Spleen (tissue), 11 donors: ENCODE measurements around the gene ACSF3. TPM values are rescaled to one million over a fixed set of nuclear protein-coding genes. Genes with fewer than 3 reads are reported as not detected.

Experiments used
- DNase-seq: peaks from one replicate; pipeline ENCODE4 v3.0.0-alpha.2; 2020
- H3K27ac ChIP-seq, 8 donors: fragments of 200-600 bp; sonication (generic) in 7 of 8; 1 replicate in 4 of 8; 2 replicates in 4 of 8; pipeline versions ENCODE4 v1.5.0 to v1.8.0; 2016 to 2021; ENCODE audit warnings: inconsistent platforms in 4 of 8, mild to moderate bottlenecking in 4 of 8, moderate library complexity in 1 of 8
- H3K27me3 ChIP-seq, 7 donors: fragments of 200-600 bp; sonication (generic) in 6 of 7; replicated peaks in 1 of 7; 1 replicate in 4 of 7; 2 replicates in 3 of 7; pipeline versions ENCODE4 v1.5.0 to v1.8.0; 2016 to 2021; ENCODE audit warnings: inconsistent platforms in 3 of 7, mild to moderate bottlenecking in 1 of 7
- H3K36me3 ChIP-seq, 6 donors: fragments of 200-600 bp; sonication (generic) in 5 of 6; 1 replicate in 4 of 6; 2 replicates in 2 of 6; pipeline versions ENCODE4 v1.5.0 to v1.8.0; 2016 to 2021; ENCODE audit warnings: inconsistent platforms in 2 of 6
- H3K4me1 ChIP-seq, 6 donors: fragments of 200-600 bp; sonication (generic) in 5 of 6; 1 replicate in 3 of 6; 2 replicates in 3 of 6; pipeline versions ENCODE4 v1.5.0 to v1.8.0; 2016 to 2021; ENCODE audit warnings: inconsistent platforms in 3 of 6
- H3K4me3 ChIP-seq, 8 donors: fragments of 200-600 bp; sonication (generic) in 7 of 8; 1 replicate in 4 of 8; 2 replicates in 4 of 8; pipeline versions ENCODE4 v1.5.0 to v1.8.0; 2016 to 2021; ENCODE audit warnings: inconsistent platforms in 4 of 8, mild to moderate bottlenecking in 4 of 8, moderate library complexity in 2 of 8
- H3K9me3 ChIP-seq, 8 donors: fragments of 200-600 bp; sonication (generic) in 7 of 8; 1 replicate in 4 of 8; 2 replicates in 4 of 8; pipeline versions ENCODE4 v1.5.0 to v1.8.0; 2016 to 2021; ENCODE audit warnings: inconsistent platforms in 4 of 8
- CTCF ChIP-seq, 11 experiments: fragments of 200-600 bp in 7 of 11; fragments of 450-650 bp in 4 of 11; sonication (generic) in 4 of 11; IDR thresholded peaks in 8 of 11; conservative IDR thresholded peaks in 3 of 11; 1 replicate in 7 of 11; 2 replicates in 4 of 11; pipeline versions ENCODE4 v1.4.0 to v1.8.0; 2016 to 2021; ENCODE audit warnings: antibody characterized with exemption in 11 of 11, inconsistent platforms in 4 of 11, mild to moderate bottlenecking in 1 of 11
- POLR2A ChIP-seq, 3 donors: fragments of 450-650 bp; IDR thresholded peaks; one replicate each; pipeline ENCODE4 v1.5.1; 2017; ENCODE audit warnings: antibody characterized with exemption in 3 of 3, mild to moderate bottlenecking in 1 of 3
- POLR2AphosphoS5 ChIP-seq, 3 donors: sonication (generic); formaldehyde crosslinking; IDR thresholded peaks; one replicate each; pipeline ENCODE4 v1.5.1; 2017; ENCODE audit warnings: antibody characterized with exemption in 3 of 3
- WGBS, 5 donors: extraction: QIAGEN DNeasy Blood & Tissue Kit in 3 of 5; methylation state at CpG; one replicate each; pipeline versions ENCODE4 v1.1.5 to v1.1.7; 2013 to 2018; 5-methylcytosine and 5-hydroxymethylcytosine counted together
- intact Hi-C: fragments of 100-400 bp; cut with DNase I; formaldehyde crosslinking; loops from one replicate; pipeline ENCODE4 v1.15.0; 2023; ENCODE audit warnings: low total_unique reads
- polyA plus RNA-seq, 3 donors: library from polyadenylated mRNA; stranded (reverse); fragments of 200-250 nt; gene quantifications; one replicate each; pipeline ENCODE4 v1.2.1, GENCODE V29; 2013
- total RNA-seq, 7 donors: library from RNA; depleted of rRNA in 3 of 7; stranded (reverse); fragments of >200 nt in 3 of 7; fragmentation: NEBNext Ultra II Directional in 4 of 7; extraction: Animal tissue kit (Norgen Biotek cat#: 25700) in 4 of 7; gene quantifications; one replicate each; pipeline versions ENCODE4 v1.1.0 to v1.2.1, GENCODE V29; 2016 to 2021
- donor health status: healthy with polysubstance abuse.
- donor health status: DM: no; HTN: no; CAD: no; lungs with moderate emphysema.
- donor health status: DM: no; HTN: no; CAD: no.
- donor health status: Bipolar disorder and iron deficiency.
- donor health status: healthy.
- donor health status: DM: no; HTN: no; CAD: no.
- donor health status: DM: yes; HTN: yes; CAD: no.

The ACSF3 gene
- total and polyA plus RNA-seq, 10 donors, result 35.4 to 68.1 (median 49.1) TPM

GRCh38 chr16:89053725-89054029 lies 40.0 kb upstream of the ACSF3 start:
- no peak for DNase-seq
- intact Hi-C loops, result no loop called here
- Histone ChIP-seq H3K4me3 (no peak overlapping the region), H3K27ac (no peak overlapping the region), H3K27me3 (peaks cover 0 to 90% (median 14%) of the 10 kb centered on the region in 7 donors), H3K9me3 (no peaks in the 10 kb centered on the region), H3K4me1 (peaks cover 0 to 27% (median 3%) of the 10 kb centered on the region in 6 donors), H3K36me3 (no peaks in the 10 kb centered on the region)
- TF ChIP-seq POLR2A (IDR thresholded peaks at IDR 0.05) (no peak), POLR2AphosphoS5 (IDR thresholded peaks at IDR 0.05) (no peak), CTCF (IDR thresholded peaks at IDR 0.05 in 8 of 11, conservative IDR thresholded peaks at IDR 0.05 in 3 of 11) (no peak)
- 82 to 91% (median 88%) methylated on average over 14 to 16 of the region's 16 CpGs for WGBS, 5 donors

- Histone ChIP-seq H3K27me3 (peaks cover 0 to 87% (median 14%) of the 10 kb centered on the region in 7 donors), H3K4me3 (no peak overlapping the region), H3K27ac (no peak overlapping the region), H3K4me1 (peaks cover 0 to 27% (median 3%) of the 10 kb centered on the region in 6 donors), H3K36me3 (no peaks in the 10 kb centered on the region), H3K9me3 (no peaks in the 10 kb centered on the region)
- no peak for DNase-seq
- no peak for TF ChIP-seq POLR2A (IDR thresholded peaks at IDR 0.05)
- no peak for TF ChIP-seq CTCF (IDR thresholded peaks at IDR 0.05 in 8 of 11, conservative IDR thresholded peaks at IDR 0.05 in 3 of 11)
- no peak for TF ChIP-seq POLR2AphosphoS5 (IDR thresholded peaks at IDR 0.05)
- WGBS, 5 donors, result 51 to 91% (median 82%) methylated on average over 3 to 15 of the region's 15 CpGs
- intact Hi-C loops, result no loop called here
These were observed 39.4 kb upstream of the ACSF3 start for GRCh38 chr16:89054261-89054661.

- no peak for DNase-seq
- H3K9me3 ChIP-seq, result no peaks in the 10 kb centered on the region
- no peak overlapping the region for H3K4me3 ChIP-seq
- WGBS, 5 donors, result 81 to 94% (median 89%) methylated on average over 10 to 11 of the region's 11 CpGs
- peaks cover 0 to 27% (median 3%) of the 10 kb centered on the region in 6 donors for H3K4me1 ChIP-seq
- TF ChIP-seq CTCF (IDR thresholded peaks at IDR 0.05 in 8 of 11, conservative IDR thresholded peaks at IDR 0.05 in 3 of 11), result no peak
- TF ChIP-seq POLR2A (IDR thresholded peaks at IDR 0.05), result no peak
- TF ChIP-seq POLR2AphosphoS5 (IDR thresholded peaks at IDR 0.05), result no peak
- H3K27ac ChIP-seq, result no peak overlapping the region
- intact Hi-C loops, result no loop called here
- peaks cover 0 to 82% (median 14%) of the 10 kb centered on the region in 7 donors for H3K27me3 ChIP-seq
- no peaks in the 10 kb centered on the region for H3K36me3 ChIP-seq
These were observed 38.9 kb upstream of the ACSF3 start for GRCh38 chr16:89054714-89055113.

GRCh38 chr16:89055313-89055712 lies 38.3 kb upstream of the ACSF3 start:
- DNase-seq, result no peak
- Histone ChIP-seq H3K36me3 (no peaks in the 10 kb centered on the region), H3K27me3 (peaks cover 0 to 76% (median 10%) of the 10 kb centered on the region in 7 donors), H3K27ac (no peak overlapping the region), H3K9me3 (no peaks in the 10 kb centered on the region), H3K4me3 (no peak overlapping the region), H3K4me1 (peaks cover 0 to 27% (median 3%) of the 10 kb centered on the region in 6 donors)
- 83 to 94% (median 91%) methylated on average over 3 to 15 of the region's 15 CpGs for WGBS, 5 donors
- TF ChIP-seq POLR2A (IDR thresholded peaks at IDR 0.05), result no peak
- intact Hi-C loops, result no loop called here
